Astrocyte (in vitro differentiated cells and primary cell): Measurements from ENCODE around the gene COPRS. TPM values are rescaled to one million over a fixed set of nuclear protein-coding genes. Genes with fewer than 3 reads are reported as not detected.

Experiments
- DNase-seq: peaks from one replicate; pipeline ENCODE4 v3.0.0-alpha.2; 2010; ENCODE audit warnings: low read depth
- FAIRE-seq: peaks from 2 replicates; lab custom pipeline; 2011; peaks lifted over from hg19 to GRCh38; lab: Jason Lieb, UNC
- H2AFZ ChIP-seq: 2 replicates; pipeline ENCODE4 v1.6.0; 2012; ENCODE audit warnings: low read depth, low read length, inconsistent platforms
- H3K27ac ChIP-seq: 2 replicates; pipeline ENCODE4 v1.5.1; 2011; ENCODE audit warnings: low read depth, low read length, inconsistent platforms
- H3K27me3 ChIP-seq: 2 replicates; pipeline ENCODE4 v1.6.0; 2011; ENCODE audit warnings: low read length, inconsistent platforms; ENCODE audit not compliant: insufficient read depth
- H3K36me3 ChIP-seq: 2 replicates; pipeline ENCODE4 v1.5.1; 2011; ENCODE audit warnings: low read length, inconsistent platforms; ENCODE audit not compliant: insufficient read depth
- H3K4me1 ChIP-seq: 2 replicates; pipeline ENCODE4 v1.5.1; 2011; ENCODE audit warnings: low read length, inconsistent platforms; ENCODE audit not compliant: insufficient read depth
- H3K4me2 ChIP-seq: 2 replicates; pipeline ENCODE4 v1.6.0; 2012; ENCODE audit warnings: low read length, inconsistent platforms
- H3K4me3 ChIP-seq: 2 replicates; pipeline ENCODE4 v1.5.1; 2011; ENCODE audit warnings: low read depth, mild to moderate bottlenecking, low read length, inconsistent platforms; ENCODE audit not compliant: insufficient read depth
- H3K79me2 ChIP-seq: 2 replicates; pipeline ENCODE4 v1.6.0; 2012; ENCODE audit warnings: mild to moderate bottlenecking, low read length, inconsistent platforms; ENCODE audit not compliant: insufficient read depth
- H3K9ac ChIP-seq: 2 replicates; pipeline ENCODE4 v1.6.0; 2012; ENCODE audit warnings: mild to moderate bottlenecking, low read length, inconsistent platforms
- H3K9me3 ChIP-seq: 2 replicates; pipeline ENCODE4 v1.5.1; 2012; ENCODE audit warnings: low read depth, mild to moderate bottlenecking, low read length, inconsistent platforms; ENCODE audit not compliant: insufficient read depth
- H4K20me1 ChIP-seq: 2 replicates; pipeline ENCODE4 v1.6.0; 2012; ENCODE audit warnings: low read length, inconsistent platforms; ENCODE audit not compliant: insufficient read depth
- H3K27ac Mint-ChIP-seq: one replicate; pipeline ENCODE4 v1.8.0; 2021; ENCODE audit warnings: mild to moderate bottlenecking, mixed read lengths; ENCODE audit not compliant: unreplicated experiment
- H3K27me3 Mint-ChIP-seq: one replicate; pipeline ENCODE4 v1.8.0; 2021; ENCODE audit warnings: low read depth, mixed read lengths; ENCODE audit not compliant: unreplicated experiment
- H3K36me3 Mint-ChIP-seq: one replicate; pipeline ENCODE4 v1.8.0; 2021; ENCODE audit warnings: low read depth, mixed read lengths; ENCODE audit not compliant: unreplicated experiment
- H3K4me1 Mint-ChIP-seq: one replicate; pipeline ENCODE4 v1.8.0; 2021; ENCODE audit warnings: low read depth, mixed read lengths; ENCODE audit not compliant: unreplicated experiment
- H3K4me3 Mint-ChIP-seq: one replicate; pipeline ENCODE4 v1.8.0; 2021; ENCODE audit warnings: mild to moderate bottlenecking, moderate library complexity, mixed read lengths; ENCODE audit not compliant: unreplicated experiment
- H3K9me3 Mint-ChIP-seq: one replicate; pipeline ENCODE4 v1.8.0; 2021; ENCODE audit warnings: mild to moderate bottlenecking, mixed read lengths; ENCODE audit not compliant: unreplicated experiment
- CTCF ChIP-seq: IDR thresholded peaks from 2 replicates; pipeline ENCODE4 v1.5.1; 2011; ENCODE audit warnings: low read depth, mild to moderate bottlenecking, inconsistent platforms, low read length, moderate library complexity; ENCODE audit not compliant: insufficient read depth
- EZH2 ChIP-seq: IDR thresholded peaks from 2 replicates; pipeline ENCODE4 v1.6.1; 2012; ENCODE audit warnings: mild to moderate bottlenecking, low read length, inconsistent platforms; ENCODE audit not compliant: insufficient read depth
- total RNA-seq: library from RNA; stranded (reverse); gene quantifications from 2 replicates; pipeline ENCODE4 v1.2.1, GENCODE V29; 2021

The COPRS gene
- total RNA-seq, 1 donor from 2014 or later, result 27.8 TPM

GRCh38 chr17:31869031-31869430 is 10.0 kb upstream of the COPRS start:
- Mint-ChIP-seq H3K27me3 (no peaks in the 10 kb centered on the region), H3K4me1 (peaks cover 7% of the 10 kb centered on the region), H3K27ac (no peak overlapping the region), H3K9me3 (no peaks in the 10 kb centered on the region), H3K36me3 (peaks cover 20% of the 10 kb centered on the region), H3K4me3 (no peak overlapping the region)
- Histone ChIP-seq H3K36me3 (peaks cover 68% of the 10 kb centered on the region), H3K27me3 (no peaks in the 10 kb centered on the region), H3K9ac (no peak overlapping the region), H3K27ac (no peak overlapping the region), H3K9me3 (no peaks in the 10 kb centered on the region), H3K4me3 (no peak overlapping the region), H3K4me1 (no peaks in the 10 kb centered on the region), H4K20me1 (no peaks in the 10 kb centered on the region), H3K4me2 (no peak overlapping the region), H2AFZ (no peak overlapping the region), H3K79me2 (no peaks in the 10 kb centered on the region)
- DNase-seq, result no peak
- TF ChIP-seq EZH2, result no peak
- TF ChIP-seq CTCF, result no peak
- FAIRE-seq, result no peak

- H3K79me2 ChIP-seq, result peaks cover 30% of the 10 kb centered on the region
- H3K36me3 Mint-ChIP-seq, result peaks cover 1% of the 10 kb centered on the region
- no peak overlapping the region for H3K27ac Mint-ChIP-seq
- peaks cover 27% of the 10 kb centered on the region for H4K20me1 ChIP-seq
- H3K4me1 ChIP-seq, result peaks cover 14% of the 10 kb centered on the region
- H2AFZ ChIP-seq, result peak overlapping the region; percentile 67
- H3K9me3 Mint-ChIP-seq, result no peaks in the 10 kb centered on the region
- peak overlapping the region; percentile 95 for H3K4me2 ChIP-seq
- no peak for DNase-seq
- H3K9ac ChIP-seq, result peak overlapping the region; percentile 57
- peaks cover 20% of the 10 kb centered on the region for H3K4me1 Mint-ChIP-seq
- H3K27me3 ChIP-seq, result no peaks in the 10 kb centered on the region
- no peak for FAIRE-seq
- peaks cover 17% of the 10 kb centered on the region for H3K36me3 ChIP-seq
- H3K27ac ChIP-seq, result no peak overlapping the region
- no peak for TF ChIP-seq EZH2
- no peak for TF ChIP-seq CTCF
- H3K27me3 Mint-ChIP-seq, result no peaks in the 10 kb centered on the region
- peak overlapping the region; percentile 88 for H3K4me3 Mint-ChIP-seq
- H3K9me3 ChIP-seq, result no peaks in the 10 kb centered on the region
- H3K4me3 ChIP-seq, result peak overlapping the region; percentile 66
Measured at GRCh38 chr17:31859487-31860008, 504 bp upstream of the COPRS start.

- H4K20me1 ChIP-seq, result peaks cover 27% of the 10 kb centered on the region
- FAIRE-seq, result no peak
- H3K27ac Mint-ChIP-seq, result peak overlapping the region; percentile 60
- peaks cover 14% of the 10 kb centered on the region for H3K4me1 ChIP-seq
- peaks cover 20% of the 10 kb centered on the region for H3K4me1 Mint-ChIP-seq
- peak overlapping the region; percentile 85 for H3K4me3 Mint-ChIP-seq
- peaks cover 1% of the 10 kb centered on the region for H3K36me3 Mint-ChIP-seq
- DNase-seq, result no peak
- H2AFZ ChIP-seq, result peak overlapping the region; percentile 58
- H3K9me3 Mint-ChIP-seq, result no peaks in the 10 kb centered on the region
- no peaks in the 10 kb centered on the region for H3K27me3 ChIP-seq
- peak overlapping the region; percentile 52 for H3K27ac ChIP-seq
- peak overlapping the region; percentile 88 for H3K4me3 ChIP-seq
- H3K9ac ChIP-seq, result peak overlapping the region; percentile 77
- H3K9me3 ChIP-seq, result no peaks in the 10 kb centered on the region
- TF ChIP-seq EZH2 (no peak), CTCF (no peak)
- H3K36me3 ChIP-seq, result peaks cover 10% of the 10 kb centered on the region
- peak overlapping the region; percentile 95 for H3K4me2 ChIP-seq
- no peaks in the 10 kb centered on the region for H3K27me3 Mint-ChIP-seq
- peaks cover 33% of the 10 kb centered on the region for H3K79me2 ChIP-seq
Measured at GRCh38 chr17:31857920-31858641, 963 bp downstream of the COPRS start.
